Subcutaneous adipose tissue (tissue), 4 donors: Measurements from ENCODE around the gene KIF26B. TPM values are rescaled to one million over a fixed set of nuclear protein-coding genes. Genes with fewer than 3 reads are reported as not detected.

Experiments used
- total RNA-seq, 4 donors: library from RNA; depleted of rRNA; stranded (reverse); fragments of >200 nt; gene quantifications; one replicate each; pipeline ENCODE4 v1.1.0, GENCODE V29; 2016
- TF ChIP-seq, protein P1 (sequence below): fragments of 450-650 bp; IDR thresholded peaks from one replicate; pipeline ENCODE4 v1.5.1; 2016; ENCODE audit warnings: low read depth, mild to moderate bottlenecking, control low read depth, antibody characterized with exemption, moderate library complexity

Gene KIF26B
- total RNA-seq, 4 donors from 2014 or later, result under 0.01 to 0.16 (median under 0.01) TPM

DNA sequence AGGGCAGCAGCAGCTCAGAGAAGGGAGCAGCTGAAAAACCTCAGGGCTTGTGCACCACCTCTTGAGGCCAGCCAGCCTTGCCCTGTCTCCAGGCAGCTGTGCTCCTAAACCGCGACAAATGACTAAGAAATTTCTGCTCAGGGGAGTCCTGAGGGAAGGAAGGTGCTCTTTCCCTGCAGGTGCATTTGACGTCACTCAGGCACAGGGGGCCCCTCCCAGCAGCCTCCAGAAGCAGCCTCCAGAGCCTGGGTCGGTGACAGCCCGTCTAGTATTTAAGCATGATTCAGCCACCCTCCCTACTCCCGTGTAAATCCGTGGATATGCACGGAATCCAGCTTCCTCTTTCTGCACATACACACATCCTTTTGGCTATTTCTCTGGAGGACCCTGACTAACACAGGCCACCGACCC is 560.5 kb downstream of the KIF26B start:
- TF ChIP-seq, protein P1, sequence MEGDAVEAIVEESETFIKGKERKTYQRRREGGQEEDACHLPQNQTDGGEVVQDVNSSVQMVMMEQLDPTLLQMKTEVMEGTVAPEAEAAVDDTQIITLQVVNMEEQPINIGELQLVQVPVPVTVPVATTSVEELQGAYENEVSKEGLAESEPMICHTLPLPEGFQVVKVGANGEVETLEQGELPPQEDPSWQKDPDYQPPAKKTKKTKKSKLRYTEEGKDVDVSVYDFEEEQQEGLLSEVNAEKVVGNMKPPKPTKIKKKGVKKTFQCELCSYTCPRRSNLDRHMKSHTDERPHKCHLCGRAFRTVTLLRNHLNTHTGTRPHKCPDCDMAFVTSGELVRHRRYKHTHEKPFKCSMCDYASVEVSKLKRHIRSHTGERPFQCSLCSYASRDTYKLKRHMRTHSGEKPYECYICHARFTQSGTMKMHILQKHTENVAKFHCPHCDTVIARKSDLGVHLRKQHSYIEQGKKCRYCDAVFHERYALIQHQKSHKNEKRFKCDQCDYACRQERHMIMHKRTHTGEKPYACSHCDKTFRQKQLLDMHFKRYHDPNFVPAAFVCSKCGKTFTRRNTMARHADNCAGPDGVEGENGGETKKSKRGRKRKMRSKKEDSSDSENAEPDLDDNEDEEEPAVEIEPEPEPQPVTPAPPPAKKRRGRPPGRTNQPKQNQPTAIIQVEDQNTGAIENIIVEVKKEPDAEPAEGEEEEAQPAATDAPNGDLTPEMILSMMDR, result no peak

DNA sequence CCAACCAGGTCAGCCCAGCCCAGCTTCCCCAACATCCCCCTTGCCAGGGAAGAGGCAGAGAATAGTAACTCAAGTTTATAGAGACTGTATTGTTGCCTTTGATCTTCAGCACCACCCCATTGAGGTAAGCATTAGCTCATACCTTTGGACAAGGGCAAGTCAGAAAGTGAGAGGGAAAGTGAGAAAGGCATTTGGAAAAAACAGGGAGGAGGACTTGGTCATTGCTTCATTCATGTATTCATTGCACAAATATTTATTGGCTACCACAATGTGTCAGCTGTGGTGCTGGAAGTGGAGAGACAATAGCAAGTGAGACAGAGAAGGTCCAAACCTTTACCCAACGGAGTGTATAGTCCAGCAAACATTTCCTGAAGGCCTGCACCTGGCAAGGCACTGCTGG is 561.2 kb downstream of the KIF26B start:
- TF ChIP-seq, protein P1, result no peak

DNA sequence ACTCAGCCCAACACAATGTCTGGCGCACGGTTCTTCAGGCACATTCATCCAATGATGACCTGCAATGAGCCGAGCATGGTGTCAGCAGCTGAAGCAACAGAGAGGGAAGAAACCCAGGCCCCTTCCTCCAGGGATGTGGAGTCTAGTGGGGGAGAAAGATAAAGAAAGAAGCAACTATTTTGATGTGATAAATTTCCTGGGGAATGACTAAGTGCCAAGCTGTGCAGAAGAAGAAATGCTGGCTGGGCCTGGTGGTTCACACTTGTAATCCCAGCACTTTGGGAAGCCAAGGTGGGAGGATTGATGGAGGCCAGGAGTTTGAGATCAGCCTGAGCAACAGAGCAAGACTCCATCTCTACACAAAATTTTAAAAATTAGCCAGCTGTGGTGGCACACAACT is 561.8 kb downstream of the KIF26B start:
- TF ChIP-seq, protein P1, result no peak

DNA sequence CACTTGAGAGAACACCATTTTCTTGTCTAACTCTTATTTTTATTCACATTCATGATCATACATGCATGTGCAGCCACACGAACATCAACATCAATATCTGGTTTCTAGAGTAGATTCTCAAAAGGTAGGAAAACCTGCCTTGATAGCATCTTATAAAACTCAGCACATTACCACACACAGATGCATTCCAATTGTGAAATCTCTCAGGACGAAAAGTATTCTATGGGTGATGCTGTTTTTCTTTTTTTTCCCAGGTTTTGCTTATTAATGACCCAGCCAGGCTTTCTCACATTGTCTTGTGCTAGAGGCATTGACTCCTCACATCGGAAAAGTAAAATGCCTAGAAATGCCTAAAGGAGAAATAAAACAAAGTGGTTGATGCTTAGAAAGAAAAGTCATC is 562.8 kb downstream of the KIF26B start:
- TF ChIP-seq, protein P1, result no peak

DNA sequence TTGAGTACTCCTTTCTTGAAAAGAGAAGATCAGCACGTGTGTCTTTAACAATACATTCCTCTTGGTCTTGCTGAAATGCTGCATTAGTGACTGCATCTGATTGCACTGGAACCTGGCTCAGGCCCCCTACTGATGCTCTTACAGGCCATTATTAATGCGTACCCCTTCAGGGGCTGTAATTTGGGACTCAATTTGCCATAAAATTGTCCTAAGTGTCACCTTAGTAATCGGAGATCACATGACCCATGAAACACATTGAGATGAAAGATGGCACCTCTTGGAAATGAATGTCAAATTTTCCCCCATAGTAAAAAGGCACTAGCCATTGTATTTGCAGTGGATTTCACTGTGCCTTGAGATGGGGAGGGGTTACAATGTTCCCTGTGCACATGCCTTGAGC is 563.3 kb downstream of the KIF26B start:
- TF ChIP-seq, protein P1, result no peak

DNA sequence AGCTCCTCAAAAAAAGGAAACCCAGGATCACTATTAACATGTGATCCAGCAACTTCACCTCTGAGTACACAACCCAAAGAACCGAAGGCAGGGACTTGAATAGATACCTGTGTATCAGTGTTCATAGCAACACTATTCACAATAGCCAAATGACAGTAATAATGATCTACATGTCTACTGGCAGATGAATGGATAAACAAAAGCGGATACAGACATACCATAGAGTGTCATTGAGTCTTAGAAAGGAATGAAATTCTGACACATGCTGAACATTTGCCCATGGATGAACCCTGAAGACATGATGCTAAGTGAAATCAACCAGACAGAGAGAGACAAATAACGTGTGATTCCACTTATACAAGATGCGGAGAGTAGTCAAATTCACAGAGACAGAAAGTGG is 564.2 kb downstream of the KIF26B start:
- TF ChIP-seq, protein P1, result no peak

DNA sequence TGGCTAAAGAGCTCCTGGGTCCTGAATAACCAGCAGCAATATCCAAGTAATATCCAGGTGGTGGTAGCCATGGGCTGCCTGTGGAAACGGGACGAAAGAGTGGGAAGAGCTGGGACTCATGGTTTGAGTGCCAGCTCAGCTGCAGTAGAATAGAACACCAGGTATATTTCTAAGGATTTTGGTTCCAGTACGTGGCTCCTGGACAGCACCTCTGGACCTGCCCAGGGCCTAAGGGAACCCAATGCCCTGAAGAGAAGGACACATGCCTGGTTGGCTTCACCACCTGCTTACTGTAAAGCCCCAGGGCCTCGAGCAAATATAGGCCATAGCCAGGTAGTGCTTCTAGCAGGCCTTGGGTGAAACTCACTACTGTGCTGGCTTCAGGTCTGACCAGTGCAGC is 566.7 kb downstream of the KIF26B start:
- TF ChIP-seq, protein P1, result no peak

DNA sequence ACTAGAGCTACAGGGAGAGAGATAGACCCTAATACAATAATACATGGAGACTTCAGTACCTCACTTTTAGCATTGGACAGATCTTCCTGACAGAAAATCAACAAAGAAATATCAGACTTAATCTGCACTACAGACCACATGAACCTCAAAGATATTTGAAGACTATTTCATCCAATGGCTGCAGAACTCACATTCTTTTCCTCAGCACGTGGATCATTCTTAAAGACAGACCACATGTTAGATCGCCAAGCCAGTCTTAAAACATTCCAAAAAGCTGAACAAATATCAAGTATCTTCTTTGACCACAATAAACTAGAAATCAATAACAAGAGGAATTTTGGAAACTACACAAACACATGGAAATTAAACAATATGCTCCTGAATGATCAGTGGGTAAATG is 576.0 kb downstream of the KIF26B start:
- TF ChIP-seq, protein P1, result no peak
